Right atrium auricular region (tissue), 2 donors: Measurements from ENCODE around the gene CEBPE. TPM values are rescaled to one million over a fixed set of nuclear protein-coding genes. Genes with fewer than 3 reads are reported as not detected.

Experiments
- DNase-seq: peaks from one replicate; pipeline ENCODE4 v3.0.0-alpha.2; 2019; ENCODE audit warnings: low spot score
- H3K27ac ChIP-seq, 2 donors: fragments of 200-600 bp; sonication (generic); 1 replicate in 1 of 2; 2 replicates in 1 of 2; pipeline ENCODE4 v1.5.1; 2016 to 2019
- H3K27me3 ChIP-seq, 2 donors: fragments of 200-600 bp; sonication (generic); one replicate each; pipeline versions ENCODE4 v1.5.1 to v1.6.0; 2017 to 2019
- H3K36me3 ChIP-seq: fragments of 200-600 bp; sonication (generic); one replicate; pipeline ENCODE4 v1.5.1; 2016
- H3K4me1 ChIP-seq, 2 donors: fragments of 200-600 bp; sonication (generic); one replicate each; pipeline versions ENCODE4 v1.5.1 to v1.6.0; 2017 to 2019
- H3K4me3 ChIP-seq, 2 donors: fragments of 200-600 bp; sonication (generic); 1 replicate in 1 of 2; 2 replicates in 1 of 2; pipeline ENCODE4 v1.5.1; 2017 to 2019; ENCODE audit warnings: mild to moderate bottlenecking in 1 of 2, moderate library complexity in 1 of 2
- H3K9me3 ChIP-seq, 2 donors: fragments of 200-600 bp; sonication (generic); one replicate each; pipeline ENCODE4 v1.5.1; 2019
- total RNA-seq, 2 donors: library from RNA; depleted of rRNA; stranded (reverse); fragments of >200 nt; gene quantifications; one replicate each; pipeline ENCODE4 v1.1.0, GENCODE V29; 2016
- TF ChIP-seq, protein P1 (sequence below), 2 donors: fragments of 200-600 bp; sonication (generic); IDR thresholded peaks; one replicate each; pipeline ENCODE4 v1.5.1; 2019; ENCODE audit warnings: antibody characterized with exemption in 2 of 2

Gene CEBPE
- total RNA-seq, 2 donors from 2014 or later, result not detected

DNA sequence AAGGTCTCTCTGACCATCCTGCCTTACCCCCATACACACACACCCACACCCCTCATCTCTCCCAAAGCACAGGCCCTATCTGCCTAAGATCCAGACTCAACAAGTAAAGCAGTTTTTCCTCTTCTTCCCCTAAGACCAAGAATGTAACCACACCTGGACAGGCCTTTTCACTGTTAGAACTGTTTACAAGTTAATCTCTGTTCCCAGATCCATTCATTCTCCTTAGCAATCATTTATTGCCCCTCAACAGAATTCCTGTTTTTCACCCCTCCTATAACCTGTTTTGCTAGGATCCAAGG, 12.4 kb downstream of the CEBPE start:
- Histone ChIP-seq H3K9me3 (no peaks in the 10 kb centered on the region), H3K27ac (no peak overlapping the region), H3K4me1 (no peaks in the 10 kb centered on the region), H3K36me3 (no peaks in the 10 kb centered on the region), H3K27me3 (no peaks in the 10 kb centered on the region), H3K4me3 (no peak overlapping the region)
- TF ChIP-seq, protein P1, sequence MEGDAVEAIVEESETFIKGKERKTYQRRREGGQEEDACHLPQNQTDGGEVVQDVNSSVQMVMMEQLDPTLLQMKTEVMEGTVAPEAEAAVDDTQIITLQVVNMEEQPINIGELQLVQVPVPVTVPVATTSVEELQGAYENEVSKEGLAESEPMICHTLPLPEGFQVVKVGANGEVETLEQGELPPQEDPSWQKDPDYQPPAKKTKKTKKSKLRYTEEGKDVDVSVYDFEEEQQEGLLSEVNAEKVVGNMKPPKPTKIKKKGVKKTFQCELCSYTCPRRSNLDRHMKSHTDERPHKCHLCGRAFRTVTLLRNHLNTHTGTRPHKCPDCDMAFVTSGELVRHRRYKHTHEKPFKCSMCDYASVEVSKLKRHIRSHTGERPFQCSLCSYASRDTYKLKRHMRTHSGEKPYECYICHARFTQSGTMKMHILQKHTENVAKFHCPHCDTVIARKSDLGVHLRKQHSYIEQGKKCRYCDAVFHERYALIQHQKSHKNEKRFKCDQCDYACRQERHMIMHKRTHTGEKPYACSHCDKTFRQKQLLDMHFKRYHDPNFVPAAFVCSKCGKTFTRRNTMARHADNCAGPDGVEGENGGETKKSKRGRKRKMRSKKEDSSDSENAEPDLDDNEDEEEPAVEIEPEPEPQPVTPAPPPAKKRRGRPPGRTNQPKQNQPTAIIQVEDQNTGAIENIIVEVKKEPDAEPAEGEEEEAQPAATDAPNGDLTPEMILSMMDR (IDR thresholded peaks at IDR 0.05), result no peak
- no peak for DNase-seq

DNA sequence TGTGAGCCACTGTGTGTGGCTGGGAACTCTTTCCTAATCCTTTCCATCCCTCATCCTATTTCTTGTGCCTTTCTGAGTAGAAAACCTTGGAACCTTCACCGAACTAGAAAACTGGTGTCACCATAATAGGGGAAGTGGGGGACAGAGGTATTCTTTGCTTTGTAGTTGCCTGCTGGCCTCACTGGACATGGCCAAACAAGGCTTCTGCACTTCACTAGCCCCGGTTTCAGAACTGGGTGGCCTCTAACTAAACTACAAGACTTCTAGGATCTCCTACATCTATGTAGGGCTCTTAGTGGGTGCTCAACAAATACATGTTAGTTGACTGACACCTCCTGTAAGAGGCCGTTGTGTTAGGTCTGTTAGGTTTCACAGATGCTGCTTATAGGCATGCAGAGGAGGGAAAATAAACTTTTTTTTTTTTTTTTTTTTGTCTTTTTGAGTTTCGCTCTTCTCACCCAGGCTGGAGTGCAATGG, 13.7 kb downstream of the CEBPE start:
- Histone ChIP-seq H3K4me1 (no peaks in the 10 kb centered on the region), H3K4me3 (no peak overlapping the region), H3K36me3 (no peaks in the 10 kb centered on the region), H3K27ac (no peak overlapping the region), H3K27me3 (no peaks in the 10 kb centered on the region), H3K9me3 (no peaks in the 10 kb centered on the region)
- peak; percentile 49 for DNase-seq
- TF ChIP-seq, protein P1 (IDR thresholded peaks at IDR 0.05), result no peak

DNA sequence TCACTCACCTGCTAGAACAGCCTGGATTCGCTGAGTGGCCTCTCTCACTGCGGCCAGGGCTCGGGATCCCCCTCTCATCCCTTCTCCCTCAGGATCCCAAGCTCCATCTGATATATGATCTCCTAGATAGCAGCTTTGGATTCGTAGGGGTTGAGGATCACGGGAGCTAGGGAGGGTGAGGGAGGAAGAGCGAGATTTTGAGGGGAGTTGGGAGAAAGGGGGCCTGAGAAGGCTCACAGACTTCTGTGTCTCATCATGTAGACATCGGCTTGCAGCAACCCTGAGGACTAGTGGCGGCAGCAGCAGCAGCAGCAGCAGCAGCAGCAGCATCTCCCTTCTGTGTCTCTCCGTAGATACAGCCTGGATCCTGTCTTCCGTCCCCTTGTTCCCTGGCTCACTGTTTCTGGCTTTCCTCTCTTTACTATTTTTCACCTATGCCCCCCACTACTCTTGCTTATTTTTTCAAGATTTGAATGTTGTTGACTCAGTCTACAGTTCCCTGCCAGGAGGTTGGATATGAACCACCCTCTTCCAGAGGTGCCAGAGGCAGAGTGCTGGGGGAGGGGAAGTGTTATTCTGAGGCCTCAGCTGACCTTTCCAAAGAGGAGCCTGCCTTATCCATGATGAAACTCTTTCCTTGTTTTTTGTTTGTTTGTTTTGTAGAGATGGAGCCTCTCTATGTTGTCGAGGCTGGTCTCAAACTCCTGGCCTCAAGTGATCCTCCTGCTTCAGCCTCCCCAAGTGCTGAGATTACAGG, 14.3 kb downstream of the CEBPE start, which contains the start of gene CIROP:
CIROP (minus strand) TSS at position 399 of the 757 bp plus-strand sequence; CDS start at position 330, 69 bp downstream.
- no peaks in the 10 kb centered on the region for H3K9me3 ChIP-seq
- no peak within 1 kb of the TSS for H3K4me3 ChIP-seq
- TF ChIP-seq, protein P1 (IDR thresholded peaks at IDR 0.05), result no peak
- H3K36me3 ChIP-seq, result no peaks in the 10 kb centered on the region
- peaks cover 0 to 3% of the 10 kb centered on the region in 2 donors for H3K4me1 ChIP-seq
- peak; percentile 49 for DNase-seq
- no peak within 1 kb of the TSS for H3K27ac ChIP-seq
- no peaks in the 10 kb centered on the region for H3K27me3 ChIP-seq

DNA sequence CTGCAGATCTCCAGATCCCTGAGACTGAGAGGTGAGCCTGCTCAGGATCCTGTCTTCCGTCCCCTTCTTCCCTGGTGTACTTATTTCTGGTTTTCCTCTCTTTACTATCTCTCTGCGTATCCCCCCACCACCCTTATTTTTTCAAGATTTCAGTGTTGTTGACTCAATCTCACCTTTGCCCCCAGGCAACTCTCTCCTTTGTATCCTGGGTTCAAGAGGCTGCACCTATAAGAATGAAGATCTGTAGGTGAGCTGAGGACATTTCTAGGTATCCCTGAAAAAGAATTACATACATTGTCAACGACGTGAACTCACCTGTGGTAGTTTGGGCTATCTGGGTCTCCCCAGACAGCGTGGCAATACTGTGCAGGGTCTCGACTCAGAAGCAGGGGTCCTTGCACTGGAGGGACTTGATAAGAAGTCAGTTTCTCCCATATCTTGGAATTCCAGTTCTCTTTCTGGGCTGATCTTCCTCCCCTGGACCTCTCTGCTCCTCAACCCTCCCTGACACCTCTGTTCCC, 14.9 kb downstream of the CEBPE start:
- DNase-seq, result no peak
- Histone ChIP-seq H3K9me3 (no peaks in the 10 kb centered on the region), H3K36me3 (no peaks in the 10 kb centered on the region), H3K27me3 (no peaks in the 10 kb centered on the region), H3K27ac (no peak overlapping the region), H3K4me3 (no peak overlapping the region), H3K4me1 (peaks cover 0 to 10% of the 10 kb centered on the region in 2 donors)
- TF ChIP-seq, protein P1 (IDR thresholded peaks at IDR 0.05), result no peak

DNA sequence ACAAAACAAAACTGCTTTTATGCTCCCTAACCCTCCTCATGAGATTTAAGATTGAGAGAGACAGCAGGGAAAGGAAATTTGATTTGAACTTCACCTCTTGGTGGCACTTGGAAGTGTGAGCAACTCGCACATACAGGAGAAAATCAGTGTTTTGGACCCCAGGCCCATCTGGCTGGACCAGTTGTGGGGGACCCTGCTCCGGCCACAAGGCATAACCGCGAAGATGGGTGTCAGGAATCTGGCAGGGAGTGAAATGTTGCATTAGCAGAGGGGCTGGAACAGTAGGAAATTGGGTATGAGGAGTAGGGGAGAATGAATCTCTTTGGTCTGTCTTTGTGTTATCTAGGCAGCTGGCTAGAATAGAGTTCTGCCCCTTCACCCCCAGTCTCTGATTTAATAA, 15.5 kb downstream of the CEBPE start:
- Histone ChIP-seq H3K9me3 (no peaks in the 10 kb centered on the region), H3K4me1 (peaks cover 0 to 13% of the 10 kb centered on the region in 2 donors), H3K27ac (no peak overlapping the region), H3K36me3 (peaks cover under 1% of the 10 kb centered on the region), H3K27me3 (no peaks in the 10 kb centered on the region), H3K4me3 (no peak overlapping the region)
- TF ChIP-seq, protein P1 (IDR thresholded peaks at IDR 0.05), result no peak
- DNase-seq, result no peak
